NCI-H748 (cell line): ENCODE measurements around the gene SH2B2.

ENCODE experiments used
- DNase-seq: peaks from one replicate; lab custom pipeline; 2025; ENCODE audit not compliant: unreplicated experiment; lab: John Stamatoyannopoulos, UW

SH2B2 gene

DNA sequence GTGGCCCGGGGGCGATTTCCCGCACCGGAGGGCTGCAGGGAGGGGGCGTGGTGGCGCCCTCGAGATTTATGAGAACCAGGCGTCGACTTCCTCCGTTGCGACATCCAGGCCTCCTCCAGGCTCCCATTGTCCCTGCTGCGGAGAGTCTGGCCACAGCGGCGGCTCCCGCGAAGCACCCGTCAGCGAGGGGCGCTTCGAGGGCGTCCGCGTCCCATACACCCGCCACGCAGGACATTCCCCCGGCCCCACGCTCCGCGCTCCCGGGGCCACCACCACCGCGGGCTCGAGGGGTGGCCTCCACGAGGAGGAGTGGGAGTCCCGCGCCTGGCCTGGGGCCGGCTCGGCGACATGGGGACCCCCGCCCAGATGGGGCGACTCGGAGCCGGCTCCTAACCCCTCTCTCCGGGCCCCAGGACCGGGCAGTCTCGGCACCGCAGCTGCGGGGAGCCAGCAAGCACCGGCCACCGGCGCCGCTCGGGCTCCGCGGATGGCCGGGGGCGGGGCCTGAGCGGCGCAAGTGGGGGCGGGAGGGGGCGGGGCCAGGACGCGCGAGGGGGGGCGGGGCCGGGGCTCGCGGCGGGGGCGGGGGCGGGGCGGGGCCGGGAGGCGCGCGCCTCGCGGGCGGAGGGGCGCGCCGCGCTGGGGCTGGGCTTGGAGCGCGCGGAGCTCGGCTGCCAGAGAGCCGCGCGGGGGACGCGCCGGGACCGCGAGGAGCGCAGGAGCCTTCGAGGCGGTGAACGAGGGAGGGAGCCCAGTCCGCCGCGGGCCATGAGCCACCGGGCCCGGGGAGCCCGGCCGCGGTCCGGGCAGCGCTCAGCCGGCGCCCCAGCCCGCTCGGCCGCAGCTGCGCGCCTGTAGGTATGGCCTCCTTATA, at the start of gene SH2B2:
Gene SH2B2 (plus strand): TSS at position 632 of the 874 bp plus-strand sequence. CDS start 13,683 bp downstream, outside the sequence.
- peak; percentile 75 for DNase-seq

DNA sequence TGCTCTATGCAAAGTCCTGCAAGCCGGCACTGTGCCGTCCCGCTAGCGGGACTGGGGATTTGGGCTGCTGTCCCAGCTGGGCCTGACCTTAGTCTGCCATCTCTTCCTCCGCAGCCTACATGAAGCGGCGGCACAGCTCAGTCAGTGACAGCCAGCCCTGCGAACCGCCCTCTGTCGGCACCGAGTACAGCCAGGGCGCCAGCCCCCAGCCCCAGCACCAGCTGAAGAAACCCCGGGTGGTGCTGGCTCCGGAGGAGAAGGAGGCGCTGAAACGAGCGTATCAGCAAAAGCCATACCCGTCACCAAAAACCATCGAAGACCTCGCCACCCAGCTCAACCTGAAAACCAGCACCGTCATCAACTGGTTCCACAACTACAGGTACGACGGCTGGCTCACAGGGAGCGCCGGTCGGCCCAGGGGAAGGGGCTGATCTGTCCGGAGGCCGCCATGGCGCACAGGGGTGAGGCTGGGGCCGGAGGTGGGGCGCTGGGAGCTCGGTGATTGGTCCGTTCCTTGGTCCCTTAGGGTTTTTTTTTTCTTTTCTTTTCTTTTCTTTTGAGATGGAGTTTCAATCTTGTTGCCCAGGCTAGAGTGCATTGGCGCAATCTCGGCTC, 47.4 kb upstream of the SH2B2 start:
- no peak for DNase-seq

- no peak for DNase-seq
These were observed 45.2 kb upstream of the SH2B2 start for GRCh38 chr7:102241431-102241830.

GRCh38 chr7:102244601-102245000, 42.1 kb upstream of the SH2B2 start:
- no peak for DNase-seq

DNA sequence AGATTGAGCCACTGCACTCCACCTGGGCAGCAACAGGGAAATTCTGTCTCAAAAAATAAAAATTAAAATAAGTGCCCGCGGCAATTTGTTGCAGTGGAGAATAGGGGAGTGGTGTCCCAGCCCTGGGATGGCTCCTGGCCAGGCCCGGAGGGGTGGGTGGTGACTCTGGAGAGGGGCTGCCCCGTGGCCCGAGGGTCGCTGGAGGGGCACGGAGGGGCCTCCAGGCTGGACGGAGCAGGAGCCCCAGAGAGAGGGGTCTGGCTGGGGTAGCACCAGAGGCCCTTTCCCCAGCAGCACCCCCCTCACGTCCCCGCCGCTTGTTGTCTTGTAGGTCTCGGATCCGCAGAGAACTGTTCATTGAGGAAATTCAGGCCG, 38.6 kb upstream of the SH2B2 start:
- no peak for DNase-seq

GRCh38 chr7:102248456-102249395, 37.9 kb upstream of the SH2B2 start:
- no peak for DNase-seq

- no peak for DNase-seq
These were observed 34.9 kb upstream of the SH2B2 start for GRCh38 chr7:102251531-102252365.

- no peak for DNase-seq
These were observed 34.2 kb upstream of the SH2B2 start for GRCh38 chr7:102252366-102252982.

- no peak for DNase-seq
These were observed 33.3 kb upstream of the SH2B2 start for GRCh38 chr7:102253066-102253972.

GRCh38 chr7:102253973-102254370, 32.7 kb upstream of the SH2B2 start:
- no peak for DNase-seq

GRCh38 chr7:102254521-102254920, 32.1 kb upstream of the SH2B2 start:
- no peak for DNase-seq

- no peak for DNase-seq
These were observed 31.2 kb upstream of the SH2B2 start for GRCh38 chr7:102255501-102255900.

DNA sequence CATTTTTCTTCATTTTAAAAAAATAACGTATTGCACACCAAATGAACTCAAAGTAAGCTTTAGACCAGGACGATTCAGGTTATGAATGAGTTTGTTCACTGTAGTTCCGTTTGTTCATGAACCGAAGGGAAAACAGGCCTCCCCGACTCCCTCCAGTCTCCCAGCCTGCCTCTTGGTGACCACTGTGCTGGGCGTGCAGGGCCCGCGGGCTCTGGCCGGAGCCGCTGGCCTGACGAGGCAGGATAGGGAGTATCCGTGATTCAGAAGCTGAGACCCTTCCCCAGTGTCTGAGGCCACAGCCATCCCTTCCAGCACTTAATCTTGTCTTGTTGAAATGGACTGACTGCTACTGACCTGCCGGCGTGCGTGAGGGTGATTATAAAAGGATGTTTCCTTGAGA, 30.8 kb upstream of the SH2B2 start:
- no peak for DNase-seq

DNA sequence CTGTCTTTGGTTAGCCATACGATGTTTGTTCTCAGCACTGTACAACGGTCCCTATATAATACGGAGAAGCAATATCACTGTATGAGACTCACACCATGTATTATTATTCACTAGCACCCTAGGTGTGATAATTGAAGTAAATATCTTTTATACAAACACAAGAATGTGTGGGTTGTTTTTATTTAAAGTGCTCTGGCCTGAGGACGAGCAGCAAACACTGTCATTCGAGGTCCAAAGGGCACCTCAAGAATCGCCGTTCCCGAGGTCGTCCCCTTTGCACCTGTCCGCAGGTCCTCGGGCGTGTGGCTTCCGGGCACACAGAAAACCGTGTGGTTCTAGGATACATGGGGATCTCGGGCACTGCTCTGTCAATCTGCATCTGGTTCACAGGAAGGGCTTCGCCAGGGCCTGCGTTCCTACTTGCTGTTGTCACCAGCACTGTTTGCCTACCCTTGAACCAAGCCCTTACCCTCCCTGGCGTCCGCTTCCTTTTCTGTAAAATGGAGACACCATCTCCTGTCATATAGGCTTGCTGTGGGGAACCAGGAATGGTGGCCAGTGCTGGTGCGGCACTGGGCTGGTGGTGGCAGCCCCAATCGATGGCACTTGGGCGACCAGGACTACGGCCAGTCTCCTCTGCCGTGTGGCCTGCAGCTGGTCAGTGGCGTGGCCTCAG, 28.5 kb upstream of the SH2B2 start:
- no peak for DNase-seq

GRCh38 chr7:102258749-102259107, 27.9 kb upstream of the SH2B2 start:
- DNase-seq = no peak

DNA sequence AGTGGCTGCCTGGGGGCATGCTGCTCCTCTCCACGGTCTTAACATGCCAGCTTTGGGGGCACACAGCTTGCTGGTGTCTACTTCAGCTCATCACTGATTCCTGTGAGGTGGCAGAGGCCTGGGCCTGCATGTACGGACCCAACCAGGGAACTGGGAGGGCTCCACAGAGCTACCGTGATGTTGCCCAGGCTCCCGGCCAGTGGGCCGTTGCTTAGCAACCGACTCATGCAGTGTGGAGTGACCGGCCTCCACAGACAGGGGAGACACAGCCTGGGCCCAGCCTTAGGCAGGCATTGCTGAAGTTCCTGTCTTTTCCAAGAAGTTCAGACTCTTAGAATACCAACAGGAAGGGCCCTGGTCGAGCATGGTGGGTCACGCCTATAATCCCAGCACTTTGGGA, 25.8 kb upstream of the SH2B2 start:
- DNase-seq = peak; percentile 66

DNA sequence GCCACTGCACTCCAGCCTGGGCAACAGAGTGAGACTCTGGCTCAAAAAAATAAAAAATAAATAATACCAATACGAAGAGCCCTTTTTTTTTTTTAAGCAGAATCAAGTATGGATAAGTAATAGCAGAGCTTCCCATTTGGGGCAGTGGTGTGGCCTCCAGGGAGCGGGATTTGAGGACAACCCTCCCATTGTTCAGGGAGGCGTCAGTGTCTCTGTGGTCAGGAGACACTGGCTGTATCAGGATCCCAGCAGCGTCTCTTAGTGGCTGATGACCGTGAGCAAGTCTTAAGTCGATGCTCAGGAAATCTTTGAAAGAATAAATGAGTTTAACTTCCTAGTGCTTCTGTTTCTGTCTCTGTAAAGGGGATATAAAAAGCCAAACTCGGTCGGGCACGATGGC, 25.2 kb upstream of the SH2B2 start:
- no peak for DNase-seq

- no peak for DNase-seq
These were observed 24.1 kb upstream of the SH2B2 start for GRCh38 chr7:102262546-102262945.
